ENCODE results near the gene ACTR8.

- TF ChIP-seq CTCF (conservative IDR thresholded peaks at IDR 0.05; ENCODE audit: low read depth, low read length), result no peak
- TF ChIP-seq EZH2 (IDR thresholded peaks at IDR 0.05; ENCODE audit: low read length, unreplicated experiment), result no peak
- no peak for TF ChIP-seq EZH2phosphoT487 (IDR thresholded peaks at IDR 0.05; ENCODE audit: borderline replicate concordance, low read length)
Observed at GRCh38 chr3:53858096-53858741, 23.7 kb downstream of the ACTR8 start.

Measured in PC-3 (cell line).